ENCODE data around the gene ANGPTL3. TPM values are rescaled to one million over a fixed set of nuclear protein-coding genes. Genes with fewer than 3 reads are reported as not detected.

Gene ANGPTL3
- polyA plus RNA-seq, 1 donor (not counting 4 experiments of a cell fraction or from before 2014, with no cell fraction given) = not detected

DNA sequence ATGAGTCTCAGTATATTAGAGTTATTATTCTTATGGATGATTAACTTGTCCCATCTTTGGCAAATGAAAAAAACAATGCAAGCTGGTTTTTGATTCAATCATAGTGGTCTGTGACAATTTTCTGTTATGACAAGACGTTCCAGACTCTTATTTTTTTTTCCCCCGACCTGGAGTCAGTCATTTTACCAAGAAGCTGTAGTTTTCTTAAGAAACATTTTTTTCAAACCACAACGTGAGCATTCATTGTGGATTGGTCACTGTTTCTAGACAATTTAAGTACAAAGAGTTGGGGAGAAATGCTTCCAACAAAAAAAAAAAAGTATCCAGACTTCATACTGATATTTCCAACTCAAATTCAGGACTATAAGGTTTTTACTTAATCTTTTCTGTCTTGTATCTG lies 8.0 kb upstream of the ANGPTL3 start:
- no peaks in the 10 kb centered on the region for H3K36me3 ChIP-seq (ENCODE audit: control insufficient read depth in 2 of 2, extremely low read depth in 1 of 2, insufficient read depth in 2 of 2, low read length in 2 of 2)
- FAIRE-seq = no peak
- no peaks in the 10 kb centered on the region for H3K79me2 ChIP-seq (ENCODE audit: control insufficient read depth, insufficient read depth, low read length)
- no peak overlapping the region for H2AFZ ChIP-seq (ENCODE audit: control insufficient read depth, low read length)
- dilution Hi-C loops (cut with MboI; ENCODE audit: extremely low pct_ligation_motif_present, low sequenced_read_pairs) = no loop called here
- H3K27ac ChIP-seq (ENCODE audit: control insufficient read depth, insufficient read depth, low read length) = no peak overlapping the region
- H3K27me3 ChIP-seq (ENCODE audit: control insufficient read depth, extremely low read depth, insufficient read depth, low read length) = no peaks in the 10 kb centered on the region
- H3K9me3 ChIP-seq (ENCODE audit: control insufficient read depth, low read depth, low read length) = no peaks in the 10 kb centered on the region
- no peaks in the 10 kb centered on the region for H4K20me1 ChIP-seq (ENCODE audit: control insufficient read depth, extremely low read depth, insufficient read depth, low read length)
- DNase-seq (ENCODE audit: low read depth, low spot score) = no peak
- no peaks in the 10 kb centered on the region for H3K4me1 ChIP-seq (ENCODE audit: control insufficient read depth, extremely low read depth, insufficient read depth, low read length)
- H3K4me2 ChIP-seq (ENCODE audit: control insufficient read depth, extremely low read depth, insufficient read depth, low read depth, low read length) = no peak overlapping the region
- H3K9me1 ChIP-seq (ENCODE audit: control insufficient read depth, extremely low read depth, insufficient read depth, low read length) = no peaks in the 10 kb centered on the region
- H3K4me3 ChIP-seq (ENCODE audit: control insufficient read depth in 2 of 3, extremely low read depth in 1 of 3, insufficient read depth in 2 of 3, low read depth in 1 of 3, low read length in 3 of 3) = no peak overlapping the region
- TF ChIP-seq, protein P1, sequence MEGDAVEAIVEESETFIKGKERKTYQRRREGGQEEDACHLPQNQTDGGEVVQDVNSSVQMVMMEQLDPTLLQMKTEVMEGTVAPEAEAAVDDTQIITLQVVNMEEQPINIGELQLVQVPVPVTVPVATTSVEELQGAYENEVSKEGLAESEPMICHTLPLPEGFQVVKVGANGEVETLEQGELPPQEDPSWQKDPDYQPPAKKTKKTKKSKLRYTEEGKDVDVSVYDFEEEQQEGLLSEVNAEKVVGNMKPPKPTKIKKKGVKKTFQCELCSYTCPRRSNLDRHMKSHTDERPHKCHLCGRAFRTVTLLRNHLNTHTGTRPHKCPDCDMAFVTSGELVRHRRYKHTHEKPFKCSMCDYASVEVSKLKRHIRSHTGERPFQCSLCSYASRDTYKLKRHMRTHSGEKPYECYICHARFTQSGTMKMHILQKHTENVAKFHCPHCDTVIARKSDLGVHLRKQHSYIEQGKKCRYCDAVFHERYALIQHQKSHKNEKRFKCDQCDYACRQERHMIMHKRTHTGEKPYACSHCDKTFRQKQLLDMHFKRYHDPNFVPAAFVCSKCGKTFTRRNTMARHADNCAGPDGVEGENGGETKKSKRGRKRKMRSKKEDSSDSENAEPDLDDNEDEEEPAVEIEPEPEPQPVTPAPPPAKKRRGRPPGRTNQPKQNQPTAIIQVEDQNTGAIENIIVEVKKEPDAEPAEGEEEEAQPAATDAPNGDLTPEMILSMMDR (optimal IDR thresholded peaks at IDR 0.05 in 1 of 3, IDR thresholded peaks at IDR 0.05 in 1 of 3, conservative IDR thresholded peaks at IDR 0.05 in 1 of 3; ENCODE audit: extremely low read depth in 1 of 3, insufficient read depth in 2 of 3, low read length in 3 of 3) = no peak
- TF ChIP-seq EZH2 (IDR thresholded peaks at IDR 0.05; ENCODE audit: low read length) = no peak
- H3K9ac ChIP-seq (ENCODE audit: control insufficient read depth, extremely low read depth, insufficient read depth, low read length) = no peak overlapping the region

DNA sequence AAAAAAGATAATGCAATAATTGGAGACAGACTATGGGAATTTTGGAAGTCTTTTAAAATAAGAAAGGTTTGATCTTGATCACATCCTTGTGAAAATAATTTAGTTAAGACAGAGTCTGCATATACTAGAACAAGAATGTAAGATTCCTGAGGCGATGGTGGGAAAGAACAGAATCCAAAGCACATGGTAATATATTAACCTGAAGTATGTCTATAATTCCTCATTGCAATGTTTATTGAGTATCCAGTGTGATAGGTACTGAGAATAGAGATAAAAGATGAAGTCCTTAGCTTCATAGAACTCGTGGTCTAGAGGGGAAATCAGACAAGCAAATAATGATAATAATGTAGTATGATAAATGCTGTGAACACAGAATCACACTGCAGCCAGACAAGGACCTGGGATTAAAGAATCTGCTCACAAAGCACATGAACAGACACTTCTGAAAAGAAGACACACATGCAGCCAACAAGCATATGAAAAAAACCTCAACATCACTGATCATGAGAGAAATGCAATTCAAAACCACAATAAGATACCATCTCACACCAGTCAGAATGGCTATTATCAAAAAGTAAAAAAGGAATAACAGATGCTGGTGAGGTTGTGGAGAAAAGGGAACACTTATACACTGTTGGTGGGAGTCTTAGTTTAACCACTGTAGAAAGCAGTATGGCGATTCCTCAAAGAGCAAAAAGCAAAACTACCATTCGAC lies 6.9 kb upstream of the ANGPTL3 start:
- no peaks in the 10 kb centered on the region for H3K27me3 ChIP-seq (ENCODE audit: control insufficient read depth, extremely low read depth, insufficient read depth, low read length)
- H2AFZ ChIP-seq (ENCODE audit: control insufficient read depth, low read length) = no peak overlapping the region
- no peaks in the 10 kb centered on the region for H3K36me3 ChIP-seq (ENCODE audit: control insufficient read depth in 2 of 2, extremely low read depth in 1 of 2, insufficient read depth in 2 of 2, low read length in 2 of 2)
- H3K79me2 ChIP-seq (ENCODE audit: control insufficient read depth, insufficient read depth, low read length) = no peaks in the 10 kb centered on the region
- no peaks in the 10 kb centered on the region for H4K20me1 ChIP-seq (ENCODE audit: control insufficient read depth, extremely low read depth, insufficient read depth, low read length)
- dilution Hi-C loops (cut with MboI; ENCODE audit: extremely low pct_ligation_motif_present, low sequenced_read_pairs) = no loop called here
- no peaks in the 10 kb centered on the region for H3K9me1 ChIP-seq (ENCODE audit: control insufficient read depth, extremely low read depth, insufficient read depth, low read length)
- no peaks in the 10 kb centered on the region for H3K4me1 ChIP-seq (ENCODE audit: control insufficient read depth, extremely low read depth, insufficient read depth, low read length)
- no peak overlapping the region for H3K4me2 ChIP-seq (ENCODE audit: control insufficient read depth, extremely low read depth, insufficient read depth, low read depth, low read length)
- H3K9me3 ChIP-seq (ENCODE audit: control insufficient read depth, low read depth, low read length) = no peaks in the 10 kb centered on the region
- H3K4me3 ChIP-seq (ENCODE audit: control insufficient read depth in 2 of 3, extremely low read depth in 1 of 3, insufficient read depth in 2 of 3, low read depth in 1 of 3, low read length in 3 of 3) = no peak overlapping the region
- DNase-seq (ENCODE audit: low read depth, low spot score) (no peak), FAIRE-seq (no peak)
- TF ChIP-seq, protein P1 (optimal IDR thresholded peaks at IDR 0.05 in 1 of 3, IDR thresholded peaks at IDR 0.05 in 1 of 3, conservative IDR thresholded peaks at IDR 0.05 in 1 of 3; ENCODE audit: extremely low read depth in 1 of 3, insufficient read depth in 2 of 3, low read length in 3 of 3) = no peak
- no peak for TF ChIP-seq EZH2 (IDR thresholded peaks at IDR 0.05; ENCODE audit: low read length)
- no peak overlapping the region for H3K27ac ChIP-seq (ENCODE audit: control insufficient read depth, insufficient read depth, low read length)
- no peak overlapping the region for H3K9ac ChIP-seq (ENCODE audit: control insufficient read depth, extremely low read depth, insufficient read depth, low read length)
